ENCODE results near the gene ABCG8. TPM values are rescaled to one million over a fixed set of nuclear protein-coding genes. Genes with fewer than 3 reads are reported as not detected.

The ABCG8 gene
- total RNA-seq, 1 experiment from 2014 or later, result not detected

DNA sequence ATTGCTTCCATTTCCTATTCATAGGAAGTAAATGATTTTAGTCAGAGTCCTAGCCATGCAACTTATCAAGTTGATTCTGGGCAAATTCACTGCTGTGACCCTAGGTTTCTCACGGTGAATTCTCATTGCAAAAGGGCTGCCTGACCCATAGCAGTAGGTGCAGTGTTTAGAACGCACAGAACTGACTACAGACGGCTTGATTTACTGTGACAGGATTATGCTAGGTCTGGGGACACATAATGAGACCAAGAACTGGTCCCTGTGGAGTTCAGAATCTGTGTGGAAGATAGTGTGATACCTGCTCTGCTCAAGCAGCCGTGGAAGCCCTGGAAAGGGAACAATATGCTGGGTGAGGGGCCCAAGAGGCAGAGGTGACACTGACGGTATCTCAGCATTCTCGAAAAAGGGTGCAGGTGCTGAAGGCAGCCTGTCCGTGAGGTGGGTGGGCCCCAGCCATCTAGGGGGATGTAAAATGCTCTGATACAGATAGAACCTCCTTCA, 46.4 kb downstream of the ABCG8 start:
- Histone ChIP-seq H3K4me2 (ENCODE audit: low read depth, low read length, poor library complexity, severe bottlenecking) (no peak overlapping the region), H3K4me1 (ENCODE audit: low read length) (no peaks in the 10 kb centered on the region), H3K36me3 (ENCODE audit: insufficient read depth, low read length) (peaks cover 21% of the 10 kb centered on the region), H3K79me2 (ENCODE audit: low read length) (no peaks in the 10 kb centered on the region), H3K27ac (ENCODE audit: low read length) (no peak overlapping the region), H3K9me3 (ENCODE audit: low read length) (no peaks in the 10 kb centered on the region), H3K4me3 (ENCODE audit: low read length) (no peak overlapping the region), H3K27me3 (ENCODE audit: low read length) (no peaks in the 10 kb centered on the region), H3K9me2 (replicated peaks; ENCODE audit: insufficient read depth, low read length) (no peaks in the 10 kb centered on the region), H3K9ac (ENCODE audit: low read length) (no peak overlapping the region), H4K20me1 (ENCODE audit: insufficient read depth, low read depth, low read length) (no peaks in the 10 kb centered on the region), H2AFZ (ENCODE audit: low read length) (no peak overlapping the region)
- peak; percentile 36 for DNase-seq

DNA sequence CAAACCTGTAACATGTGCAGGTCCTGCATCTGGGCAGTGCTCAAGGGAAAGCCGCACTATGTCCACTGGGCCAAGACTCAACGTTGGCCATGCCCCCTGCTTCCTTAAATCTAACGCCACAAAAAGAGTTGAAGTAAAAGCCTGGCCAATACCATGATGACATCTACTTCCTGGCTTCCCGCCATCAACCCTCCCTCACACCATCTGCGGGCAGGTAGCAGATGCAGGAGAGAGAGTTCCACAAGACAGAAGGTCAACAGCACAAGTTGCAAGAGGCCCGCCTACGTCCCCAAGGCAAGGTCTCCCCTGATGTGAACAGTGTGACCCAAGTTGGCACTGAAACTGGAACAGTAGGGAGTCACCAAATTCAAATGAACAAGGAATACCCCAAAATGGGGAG, 48.4 kb downstream of the ABCG8 start:
- Histone ChIP-seq H3K27me3 (ENCODE audit: low read length) (no peaks in the 10 kb centered on the region), H3K79me2 (ENCODE audit: low read length) (no peaks in the 10 kb centered on the region), H3K36me3 (ENCODE audit: insufficient read depth, low read length) (peaks cover 36% of the 10 kb centered on the region), H3K9me3 (ENCODE audit: low read length) (no peaks in the 10 kb centered on the region), H2AFZ (ENCODE audit: low read length) (no peak overlapping the region), H3K27ac (ENCODE audit: low read length) (no peak overlapping the region), H3K4me2 (ENCODE audit: low read depth, low read length, poor library complexity, severe bottlenecking) (no peak overlapping the region), H3K9me2 (replicated peaks; ENCODE audit: insufficient read depth, low read length) (no peaks in the 10 kb centered on the region), H3K9ac (ENCODE audit: low read length) (no peak overlapping the region), H4K20me1 (ENCODE audit: insufficient read depth, low read depth, low read length) (no peaks in the 10 kb centered on the region), H3K4me1 (ENCODE audit: low read length) (no peaks in the 10 kb centered on the region), H3K4me3 (ENCODE audit: low read length) (no peak overlapping the region)
- peak; percentile 27 for DNase-seq

DNA sequence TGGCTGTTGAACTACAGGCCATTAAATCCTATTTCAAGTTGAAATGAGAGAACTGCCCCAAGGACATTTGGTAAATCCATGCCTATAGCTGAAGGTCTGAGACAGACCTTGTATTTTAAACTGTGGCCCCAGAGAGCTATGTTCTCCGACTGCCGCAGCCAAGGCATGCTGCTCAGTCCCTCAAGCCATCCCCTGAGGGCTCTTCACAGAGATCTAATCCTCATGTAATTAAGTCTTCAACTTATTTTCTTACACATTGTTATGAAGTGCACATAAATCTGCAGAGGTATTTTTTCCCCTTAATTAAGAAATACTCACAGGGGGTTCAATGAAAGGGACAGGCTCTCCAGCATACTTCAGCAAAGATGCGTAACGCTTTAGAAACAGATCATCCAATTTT, 50.6 kb downstream of the ABCG8 start:
- Histone ChIP-seq H3K79me2 (ENCODE audit: low read length) (no peaks in the 10 kb centered on the region), H3K4me3 (ENCODE audit: low read length) (no peak overlapping the region), H3K4me1 (ENCODE audit: low read length) (no peaks in the 10 kb centered on the region), H3K4me2 (ENCODE audit: low read depth, low read length, poor library complexity, severe bottlenecking) (no peak overlapping the region), H4K20me1 (ENCODE audit: insufficient read depth, low read depth, low read length) (no peaks in the 10 kb centered on the region), H3K36me3 (ENCODE audit: insufficient read depth, low read length) (peaks cover 54% of the 10 kb centered on the region), H3K9me2 (replicated peaks; ENCODE audit: insufficient read depth, low read length) (no peaks in the 10 kb centered on the region), H3K9me3 (ENCODE audit: low read length) (no peaks in the 10 kb centered on the region), H3K27me3 (ENCODE audit: low read length) (no peaks in the 10 kb centered on the region), H3K9ac (ENCODE audit: low read length) (no peak overlapping the region), H2AFZ (ENCODE audit: low read length) (no peak overlapping the region), H3K27ac (ENCODE audit: low read length) (no peak overlapping the region)
- DNase-seq, result no peak

DNA sequence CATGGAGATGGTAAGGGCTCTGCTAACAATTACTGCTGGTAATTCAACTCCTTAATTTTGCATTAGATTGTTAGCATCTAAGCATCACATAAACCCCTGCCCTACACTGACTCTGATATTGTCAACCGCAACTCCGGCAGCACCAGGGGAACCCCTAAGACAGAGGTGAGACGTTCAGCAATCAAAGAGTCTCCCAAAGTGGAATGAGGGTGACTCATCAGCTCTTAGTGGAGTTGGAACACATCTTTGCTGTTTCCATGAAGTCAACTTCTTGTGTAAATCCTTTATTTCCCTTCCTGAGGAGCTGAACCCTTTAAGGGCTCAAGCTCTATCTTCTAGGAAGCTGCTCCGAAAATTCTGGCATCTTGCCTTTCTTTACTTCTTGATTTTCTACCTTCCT, 52.1 kb downstream of the ABCG8 start:
- H3K4me1 ChIP-seq (ENCODE audit: low read length), result no peaks in the 10 kb centered on the region
- no peak overlapping the region for H3K27ac ChIP-seq (ENCODE audit: low read length)
- no peak overlapping the region for H3K9ac ChIP-seq (ENCODE audit: low read length)
- no peaks in the 10 kb centered on the region for H3K9me2 ChIP-seq (replicated peaks; ENCODE audit: insufficient read depth, low read length)
- no peak overlapping the region for H3K4me3 ChIP-seq (ENCODE audit: low read length)
- no peaks in the 10 kb centered on the region for H3K9me3 ChIP-seq (ENCODE audit: low read length)
- H4K20me1 ChIP-seq (ENCODE audit: insufficient read depth, low read depth, low read length), result no peaks in the 10 kb centered on the region
- H2AFZ ChIP-seq (ENCODE audit: low read length), result no peak overlapping the region
- no peak for DNase-seq
- H3K4me2 ChIP-seq (ENCODE audit: low read depth, low read length, poor library complexity, severe bottlenecking), result no peak overlapping the region
- H3K79me2 ChIP-seq (ENCODE audit: low read length), result no peaks in the 10 kb centered on the region
- H3K36me3 ChIP-seq (ENCODE audit: insufficient read depth, low read length), result peaks cover 61% of the 10 kb centered on the region
- H3K27me3 ChIP-seq (ENCODE audit: low read length), result no peaks in the 10 kb centered on the region

DNA sequence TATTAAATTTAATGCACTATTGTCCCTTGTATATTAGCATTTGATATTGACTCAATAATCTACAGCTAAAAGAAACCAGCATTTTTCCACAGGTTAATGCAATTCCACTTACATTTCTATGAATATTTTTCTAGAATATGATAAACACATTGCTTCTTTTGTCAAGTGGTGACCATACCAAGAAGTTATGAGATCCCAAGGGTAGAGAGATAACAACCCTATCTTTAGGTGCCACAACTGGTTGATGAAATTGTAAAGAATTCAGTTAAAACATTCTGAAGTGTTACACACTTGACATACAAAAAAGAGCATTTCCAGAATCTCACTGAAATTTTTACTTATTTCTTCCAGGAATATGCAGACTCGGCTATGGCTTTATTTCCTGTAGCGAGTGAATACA, 56.0 kb downstream of the ABCG8 start:
- no peaks in the 10 kb centered on the region for H3K79me2 ChIP-seq (ENCODE audit: low read length)
- H3K4me2 ChIP-seq (ENCODE audit: low read depth, low read length, poor library complexity, severe bottlenecking), result no peak overlapping the region
- H3K4me3 ChIP-seq (ENCODE audit: low read length), result no peak overlapping the region
- no peaks in the 10 kb centered on the region for H3K27me3 ChIP-seq (ENCODE audit: low read length)
- no peak overlapping the region for H3K27ac ChIP-seq (ENCODE audit: low read length)
- H2AFZ ChIP-seq (ENCODE audit: low read length), result no peak overlapping the region
- no peak for DNase-seq
- H3K4me1 ChIP-seq (ENCODE audit: low read length), result no peaks in the 10 kb centered on the region
- no peak overlapping the region for H3K9ac ChIP-seq (ENCODE audit: low read length)
- no peaks in the 10 kb centered on the region for H3K9me2 ChIP-seq (replicated peaks; ENCODE audit: insufficient read depth, low read length)
- no peaks in the 10 kb centered on the region for H3K9me3 ChIP-seq (ENCODE audit: low read length)
- no peaks in the 10 kb centered on the region for H4K20me1 ChIP-seq (ENCODE audit: insufficient read depth, low read depth, low read length)
- H3K36me3 ChIP-seq (ENCODE audit: insufficient read depth, low read length), result peaks cover 58% of the 10 kb centered on the region; the same call in 1 of the 2 replicates

DNA sequence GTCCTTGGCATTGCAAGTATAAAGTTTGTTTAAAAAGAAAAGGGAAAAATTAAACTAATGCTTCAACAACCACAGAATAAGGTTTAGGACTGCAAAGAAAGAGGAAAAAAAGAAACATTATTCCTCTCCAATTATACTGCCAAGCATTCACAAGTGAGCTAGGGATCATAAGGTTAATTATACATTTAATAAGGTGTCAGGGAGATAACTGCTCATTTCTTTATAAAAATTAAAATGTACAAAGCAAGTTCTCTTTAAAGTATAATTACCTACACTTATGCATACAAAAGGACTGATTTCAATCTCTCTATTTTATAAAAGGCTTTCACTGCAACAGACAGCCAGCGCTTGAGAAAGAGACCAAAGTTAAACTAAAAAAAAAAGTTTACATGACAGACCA, 58.1 kb downstream of the ABCG8 start:
- Histone ChIP-seq H4K20me1 (ENCODE audit: insufficient read depth, low read depth, low read length) (no peaks in the 10 kb centered on the region), H3K4me3 (ENCODE audit: low read length) (no peak overlapping the region), H3K36me3 (ENCODE audit: insufficient read depth, low read length) (peaks cover 61% of the 10 kb centered on the region), H3K27ac (ENCODE audit: low read length) (no peak overlapping the region), H3K4me1 (ENCODE audit: low read length) (no peaks in the 10 kb centered on the region), H3K9me3 (ENCODE audit: low read length) (no peaks in the 10 kb centered on the region), H3K4me2 (ENCODE audit: low read depth, low read length, poor library complexity, severe bottlenecking) (no peak overlapping the region), H3K79me2 (ENCODE audit: low read length) (peaks cover 4% of the 10 kb centered on the region), H3K9ac (ENCODE audit: low read length) (no peak overlapping the region), H2AFZ (ENCODE audit: low read length) (no peak overlapping the region), H3K27me3 (ENCODE audit: low read length) (no peaks in the 10 kb centered on the region), H3K9me2 (replicated peaks; ENCODE audit: insufficient read depth, low read length) (no peaks in the 10 kb centered on the region)
- no peak for DNase-seq

DNA sequence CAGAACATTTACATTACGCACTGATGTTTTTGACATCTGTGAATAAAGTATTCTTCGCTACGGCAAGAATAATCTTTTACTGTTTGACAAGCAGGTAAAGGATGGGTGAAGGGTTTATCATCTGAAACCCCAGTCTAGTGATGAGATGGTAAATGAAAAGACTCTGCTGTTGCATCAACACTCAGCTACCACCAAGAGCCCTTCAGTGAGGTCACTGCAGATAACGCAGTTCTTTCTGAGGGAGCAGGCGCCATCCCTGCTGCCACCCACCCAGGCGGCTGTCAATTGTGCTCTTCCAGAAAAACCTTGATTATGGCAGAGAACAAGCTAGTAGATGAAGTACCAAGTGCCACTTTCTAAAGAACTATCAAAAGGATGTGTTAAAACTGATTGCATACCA, 58.7 kb downstream of the ABCG8 start:
- Histone ChIP-seq H3K4me1 (ENCODE audit: low read length) (no peaks in the 10 kb centered on the region), H3K27ac (ENCODE audit: low read length) (no peak overlapping the region), H2AFZ (ENCODE audit: low read length) (no peak overlapping the region), H3K9me3 (ENCODE audit: low read length) (no peaks in the 10 kb centered on the region), H3K9me2 (replicated peaks; ENCODE audit: insufficient read depth, low read length) (no peaks in the 10 kb centered on the region), H3K4me2 (ENCODE audit: low read depth, low read length, poor library complexity, severe bottlenecking) (no peak overlapping the region), H3K9ac (ENCODE audit: low read length) (no peak overlapping the region), H3K4me3 (ENCODE audit: low read length) (no peak overlapping the region), H3K79me2 (ENCODE audit: low read length) (peaks cover 7% of the 10 kb centered on the region), H3K36me3 (ENCODE audit: insufficient read depth, low read length) (peaks cover 59% of the 10 kb centered on the region), H3K27me3 (ENCODE audit: low read length) (no peaks in the 10 kb centered on the region), H4K20me1 (ENCODE audit: insufficient read depth, low read depth, low read length) (no peaks in the 10 kb centered on the region)
- DNase-seq, result no peak

DNA sequence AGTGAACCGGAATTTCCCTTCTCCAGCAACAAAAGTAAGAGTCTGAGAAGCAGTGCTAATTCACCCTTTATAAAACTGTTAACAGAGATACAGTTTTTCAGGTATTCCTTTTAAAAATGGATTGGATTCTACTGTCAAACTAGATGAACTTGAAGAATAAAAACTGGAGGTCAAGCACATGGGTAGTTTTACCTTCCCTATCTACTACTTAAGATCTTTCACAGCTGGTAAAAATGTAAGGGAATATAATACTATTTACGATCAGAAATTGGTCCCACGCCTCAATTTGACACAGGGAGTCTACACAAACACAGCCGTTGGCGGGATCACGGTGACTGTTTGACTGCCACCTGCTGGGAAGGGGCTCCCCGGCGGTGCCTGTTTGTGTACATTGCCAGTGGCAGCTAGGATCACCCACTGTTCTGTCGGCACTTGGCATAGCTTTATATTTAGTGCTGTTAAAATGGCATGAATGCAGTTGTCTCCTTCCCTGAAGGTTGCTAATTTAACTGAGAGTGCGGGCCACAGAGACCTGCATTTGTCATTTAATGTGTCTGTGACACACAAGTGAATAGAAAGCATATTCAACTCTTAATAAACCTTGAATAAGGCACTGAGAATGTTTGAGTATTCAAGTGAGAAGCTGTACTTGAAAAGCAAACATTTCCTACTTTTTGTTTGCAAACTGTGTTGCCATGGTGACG, 59.5 kb downstream of the ABCG8 start:
- H3K4me3 ChIP-seq (ENCODE audit: low read length), result no peak overlapping the region
- no peak overlapping the region for H3K27ac ChIP-seq (ENCODE audit: low read length)
- no peak overlapping the region for H3K4me2 ChIP-seq (ENCODE audit: low read depth, low read length, poor library complexity, severe bottlenecking)
- no peak overlapping the region for H2AFZ ChIP-seq (ENCODE audit: low read length)
- H3K9ac ChIP-seq (ENCODE audit: low read length), result no peak overlapping the region
- no peaks in the 10 kb centered on the region for H3K4me1 ChIP-seq (ENCODE audit: low read length)
- H4K20me1 ChIP-seq (ENCODE audit: insufficient read depth, low read depth, low read length), result no peaks in the 10 kb centered on the region
- H3K9me3 ChIP-seq (ENCODE audit: low read length), result no peaks in the 10 kb centered on the region
- DNase-seq, result no peak
- peaks cover 52% of the 10 kb centered on the region for H3K36me3 ChIP-seq (ENCODE audit: insufficient read depth, low read length)
- H3K27me3 ChIP-seq (ENCODE audit: low read length), result no peaks in the 10 kb centered on the region
- H3K79me2 ChIP-seq (ENCODE audit: low read length), result peaks cover 14% of the 10 kb centered on the region
- no peaks in the 10 kb centered on the region for H3K9me2 ChIP-seq (replicated peaks; ENCODE audit: insufficient read depth, low read length)

Data from Karpas-422 (cell line).